GM21619 (cell line): ENCODE data around the gene SLC39A8.
"Not testable (repeated sequence)": the region's sequence is repeated elsewhere in the genome, so short reads cannot be mapped to it uniquely, and the experiment has no call there.

Experiments used
- ATAC-seq: cut with Tn5 transposase; IDR thresholded peaks from one replicate; pipeline ENCODE4 v1.9.1; 2021; ENCODE audit not compliant: unreplicated experiment

Gene SLC39A8

DNA sequence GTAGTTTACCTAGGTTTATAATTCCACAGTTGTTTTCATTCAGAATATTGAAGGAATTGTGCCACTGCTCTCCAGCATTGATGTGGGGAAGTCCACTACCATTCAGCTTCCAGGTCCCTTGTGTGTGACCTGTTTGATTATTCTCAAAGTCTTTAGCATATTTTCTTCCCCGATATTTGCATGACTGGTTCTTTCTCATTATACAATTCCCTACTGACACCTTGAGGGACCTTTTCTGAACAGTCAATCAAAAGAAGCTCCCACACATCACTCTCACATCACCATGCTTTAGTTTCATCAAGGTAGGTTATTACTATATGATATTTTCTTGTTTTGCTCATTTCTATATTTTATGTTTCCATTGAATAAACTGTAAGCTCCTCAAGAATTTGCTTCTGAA lies 44.1 kb downstream of the SLC39A8 start:
- ATAC-seq: peak; percentile 46

DNA sequence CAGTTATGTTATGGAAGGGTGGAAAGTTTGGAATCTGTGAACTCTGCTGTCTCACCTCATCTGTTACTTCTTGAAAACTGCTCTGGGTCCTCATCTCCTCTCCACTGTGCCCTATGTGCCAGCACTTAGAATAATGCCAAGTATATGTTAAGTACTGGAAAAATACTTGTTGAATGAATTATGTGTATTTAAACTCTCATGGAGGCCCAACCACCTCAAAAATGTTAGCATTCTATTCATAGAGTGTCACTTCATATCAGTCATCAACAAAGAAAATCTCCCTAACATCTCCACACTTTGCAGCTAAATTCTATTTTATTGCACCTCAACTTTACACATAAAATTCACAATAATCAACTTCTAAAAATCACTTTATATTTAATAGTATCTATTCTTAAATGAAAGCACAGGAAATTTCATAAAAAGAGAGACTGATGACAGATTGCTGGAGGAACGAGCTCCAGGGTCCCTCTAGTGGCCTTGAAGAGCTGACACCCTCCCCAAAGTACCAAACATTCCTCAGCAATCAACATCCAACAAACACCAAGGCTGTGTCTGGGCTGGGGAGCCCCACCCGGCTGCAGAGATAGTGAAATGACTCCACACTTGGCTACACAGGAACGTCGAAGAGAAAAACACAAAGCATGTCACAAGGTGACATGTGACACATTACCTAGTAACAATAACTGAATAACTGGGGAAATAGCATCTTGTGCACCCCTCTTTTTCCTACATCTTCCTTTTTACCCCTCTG lies 45.8 kb downstream of the SLC39A8 start:
- ATAC-seq: peak; percentile 86

DNA sequence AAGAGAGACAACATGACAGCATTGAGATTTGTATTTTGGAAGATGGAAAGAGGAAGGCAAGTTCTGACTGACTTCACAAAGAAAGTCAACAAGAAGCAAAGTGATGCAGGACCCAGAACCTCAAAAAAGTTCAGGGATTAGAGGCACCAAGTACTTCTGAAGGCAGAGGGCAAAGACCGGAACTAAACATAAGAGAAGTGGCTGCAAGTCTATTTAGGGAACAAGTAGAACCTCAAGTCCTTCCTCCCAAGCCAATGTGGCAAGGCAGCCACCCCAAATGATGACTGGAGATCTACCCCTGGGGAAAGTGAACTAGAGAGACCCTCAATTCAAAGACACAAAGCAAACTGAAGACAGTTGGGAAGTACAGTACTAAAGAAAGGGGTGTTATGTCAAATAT lies 46.6 kb downstream of the SLC39A8 start:
- ATAC-seq: no peak

DNA sequence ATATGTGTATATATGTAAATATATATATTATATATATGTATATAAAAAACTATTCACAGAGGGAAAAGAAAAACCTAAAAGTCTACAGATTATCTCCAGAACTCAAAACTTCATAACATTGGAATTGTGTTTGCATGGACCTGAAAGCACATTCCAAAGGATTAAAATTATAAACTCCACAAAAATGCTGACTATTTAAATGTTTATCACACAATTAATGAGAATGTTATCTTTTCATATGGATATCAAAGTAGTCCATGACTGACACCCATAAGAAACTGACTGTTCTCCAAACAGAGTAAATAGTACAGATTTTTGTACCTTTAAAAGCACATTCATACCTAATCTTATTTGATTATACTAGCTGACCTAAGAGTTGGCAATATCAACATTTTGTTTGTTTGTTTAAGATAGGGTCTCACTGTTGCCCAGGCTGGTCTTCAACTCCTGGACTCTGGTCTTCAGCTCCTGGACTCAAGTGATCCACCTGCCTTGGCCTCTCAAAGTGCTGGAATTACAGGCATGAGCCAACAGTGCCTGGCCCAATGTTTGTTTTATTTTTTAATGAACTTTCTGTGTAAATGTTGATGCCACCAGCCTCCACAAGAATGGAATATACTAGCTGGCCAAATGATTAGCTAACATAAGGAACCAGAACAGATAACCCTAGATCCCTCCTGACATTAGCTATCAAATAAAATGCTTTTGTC lies 50.0 kb downstream of the SLC39A8 start:
- no peak for ATAC-seq

DNA sequence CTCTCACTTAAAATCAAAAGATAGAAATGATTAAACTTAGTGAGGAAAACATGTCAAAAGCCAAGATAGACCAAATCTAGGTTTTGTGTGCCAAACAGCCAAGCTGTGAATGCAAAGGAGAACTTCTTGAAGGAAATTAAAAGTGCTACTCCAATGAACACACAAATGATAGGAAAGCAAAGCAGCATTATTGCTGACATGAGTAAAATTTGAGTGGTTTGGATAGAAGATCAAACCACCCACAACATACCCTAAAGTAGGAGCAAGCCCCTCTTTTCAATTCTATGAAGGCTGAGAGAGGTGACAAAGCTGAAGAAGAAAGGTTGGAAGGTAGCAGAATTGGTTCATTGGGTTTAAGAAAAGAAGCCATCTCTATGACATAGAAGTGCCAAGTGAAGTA lies 56.8 kb downstream of the SLC39A8 start:
- ATAC-seq: no peak

DNA sequence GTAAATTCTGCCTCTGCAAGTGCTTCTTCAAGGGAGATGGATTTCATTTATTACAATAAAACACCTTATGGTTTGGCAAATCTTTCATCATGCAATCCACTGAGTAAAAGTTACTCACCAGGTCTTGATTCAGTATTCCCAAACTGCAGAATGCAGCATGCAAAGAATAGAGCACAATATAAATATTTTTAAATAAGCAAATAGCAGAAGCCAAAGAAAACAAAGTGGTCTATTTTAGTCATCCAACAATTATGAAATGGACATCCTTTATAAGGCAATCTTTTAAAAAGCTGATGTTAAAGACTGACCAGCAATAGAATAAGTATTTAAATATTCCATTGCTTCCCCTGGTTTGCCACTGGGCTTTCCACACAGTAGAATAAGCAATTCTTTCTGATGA lies 59.5 kb downstream of the SLC39A8 start:
- no peak for ATAC-seq

DNA sequence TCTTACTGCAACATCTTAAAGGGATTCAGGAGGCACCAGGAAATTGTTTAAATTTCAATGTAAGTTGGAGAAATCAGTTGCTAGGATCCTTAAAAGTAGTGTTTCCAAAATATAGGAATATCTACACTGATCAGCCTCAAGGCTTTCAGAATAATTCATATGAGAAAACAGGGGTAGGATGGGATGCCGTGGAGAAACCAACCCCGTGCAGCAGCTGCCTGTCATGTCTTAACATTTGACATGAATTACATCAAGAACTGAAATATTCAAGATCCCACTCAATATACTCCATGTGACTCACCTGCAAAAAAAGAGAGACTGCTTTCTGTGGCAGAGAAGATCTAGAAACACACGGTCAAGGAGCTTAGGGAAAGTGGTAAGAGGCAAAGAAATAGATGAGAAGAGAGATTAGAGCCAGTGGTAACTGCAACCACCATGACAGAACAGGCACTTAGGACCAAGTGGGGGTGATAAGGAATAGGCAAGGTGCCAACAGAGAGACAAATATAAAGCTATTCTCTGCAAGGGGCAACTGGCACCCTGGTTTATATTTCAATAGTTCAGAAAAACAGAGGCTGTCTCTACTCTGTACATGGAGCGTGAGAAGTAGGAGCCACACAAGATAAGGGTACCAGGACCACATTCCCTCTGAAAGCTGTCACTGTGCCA lies 64.0 kb downstream of the SLC39A8 start:
- ATAC-seq: no peak

DNA sequence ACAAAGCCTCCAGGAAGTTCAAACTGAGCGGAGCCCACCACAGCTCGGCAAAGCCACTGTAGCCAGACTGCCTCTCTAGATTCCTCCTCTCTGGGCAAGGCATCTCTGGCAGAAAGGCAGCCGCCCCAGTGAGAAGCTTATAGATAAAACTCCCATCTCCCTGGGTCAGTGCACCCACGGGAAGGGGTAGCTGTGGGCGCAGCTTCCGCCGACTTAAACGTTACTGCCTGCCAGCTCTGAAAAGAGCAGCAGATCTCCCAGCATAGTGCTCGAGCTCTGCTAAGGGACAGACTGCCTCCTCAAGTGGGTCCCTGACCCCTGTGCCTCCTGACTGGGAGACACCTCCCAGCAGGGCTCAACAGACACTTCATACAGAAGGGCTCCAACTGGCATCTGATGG lies 72.0 kb downstream of the SLC39A8 start:
- not testable (repeated sequence) for ATAC-seq

DNA sequence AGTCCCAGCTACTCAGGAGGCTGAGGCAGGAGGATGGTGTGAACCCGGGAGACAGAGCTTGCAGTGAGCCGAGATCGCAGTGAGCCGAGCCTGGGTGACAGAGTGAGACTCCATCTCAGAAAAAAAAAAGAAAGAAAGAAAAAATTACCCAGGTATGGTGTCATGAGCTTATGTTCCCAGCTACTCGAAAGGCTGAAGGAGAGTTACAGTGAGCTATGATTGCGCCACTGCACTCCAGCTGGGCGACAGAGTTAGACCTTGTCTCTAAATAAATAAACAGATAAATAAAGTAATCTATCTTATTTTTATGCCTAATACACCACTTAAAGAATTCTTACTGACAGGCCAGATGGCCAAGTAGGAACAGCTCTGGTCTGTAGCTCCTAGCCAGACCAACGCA lies 73.0 kb downstream of the SLC39A8 start:
- no peak for ATAC-seq

DNA sequence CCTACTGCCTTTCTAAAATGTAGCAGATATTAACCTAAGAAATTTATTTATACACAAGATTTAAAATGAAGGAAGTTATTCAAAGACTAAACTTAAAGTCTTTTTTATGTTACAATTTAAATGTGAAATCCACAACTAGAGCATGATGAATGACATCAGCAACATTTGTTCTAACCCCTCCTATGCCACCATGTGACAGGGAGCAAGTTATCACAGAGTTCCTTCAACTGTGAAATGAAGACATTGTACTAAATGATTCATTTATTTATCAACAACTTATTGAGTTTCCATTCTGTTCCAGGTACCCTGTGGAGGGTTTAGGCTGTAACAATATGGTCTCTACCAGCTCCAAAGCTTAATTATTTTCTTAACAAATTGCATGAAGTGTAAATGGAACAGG lies 76.9 kb downstream of the SLC39A8 start:
- no peak for ATAC-seq

DNA sequence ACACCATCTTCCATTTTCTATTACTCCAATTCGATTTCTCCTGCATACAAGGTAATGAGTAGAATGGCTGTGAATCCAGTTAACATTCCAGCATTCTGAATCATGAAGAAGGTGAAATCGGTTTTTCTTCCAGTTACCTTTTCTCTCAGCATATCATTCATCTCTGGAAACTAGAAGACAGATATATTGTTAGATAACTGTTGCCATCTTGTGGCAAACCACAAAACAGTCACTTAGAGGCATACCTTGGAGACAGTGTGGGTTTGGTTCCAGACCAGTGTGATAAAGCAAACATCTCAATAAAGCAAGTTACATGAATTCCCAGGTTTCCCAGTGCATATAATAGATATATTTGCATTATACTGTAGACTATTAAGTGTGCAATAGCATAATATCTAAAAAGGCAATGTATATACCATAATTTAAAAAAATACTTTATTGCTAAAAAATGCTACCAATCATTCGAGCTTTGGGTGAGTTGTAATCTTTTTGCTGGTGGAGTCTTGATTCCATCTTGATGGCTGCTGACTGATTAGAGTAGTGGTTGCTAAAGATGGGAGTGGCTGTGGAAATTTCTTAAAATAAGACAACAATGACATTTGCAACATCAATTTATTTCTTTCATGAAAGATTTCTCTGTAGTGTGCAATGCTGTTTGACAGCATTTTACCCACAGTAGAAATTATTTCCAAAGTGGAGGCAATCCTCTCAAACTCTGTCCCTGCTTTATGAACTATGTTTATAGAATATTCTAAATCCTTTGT lies 82.1 kb downstream of the SLC39A8 start:
- peak; percentile 80 for ATAC-seq

DNA sequence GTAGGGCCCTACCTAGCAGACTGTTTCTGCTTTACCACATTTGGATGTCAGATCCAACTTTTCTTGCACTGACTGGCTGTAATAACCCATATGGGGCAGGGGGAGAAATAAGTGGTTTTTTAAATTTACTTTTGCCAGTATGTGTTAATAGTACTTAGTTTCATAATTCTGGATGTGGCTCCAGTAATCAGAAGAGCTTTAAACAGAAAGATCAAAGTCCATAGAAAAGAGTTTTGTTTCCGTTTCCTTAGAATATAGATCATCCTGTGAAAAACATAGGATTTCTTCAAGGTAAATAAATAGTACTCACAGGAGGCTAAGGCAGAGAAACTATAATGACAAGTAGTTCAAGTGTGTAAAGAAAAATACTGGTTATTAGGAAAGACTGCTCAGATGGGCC lies 85.6 kb downstream of the SLC39A8 start:
- no peak for ATAC-seq

DNA sequence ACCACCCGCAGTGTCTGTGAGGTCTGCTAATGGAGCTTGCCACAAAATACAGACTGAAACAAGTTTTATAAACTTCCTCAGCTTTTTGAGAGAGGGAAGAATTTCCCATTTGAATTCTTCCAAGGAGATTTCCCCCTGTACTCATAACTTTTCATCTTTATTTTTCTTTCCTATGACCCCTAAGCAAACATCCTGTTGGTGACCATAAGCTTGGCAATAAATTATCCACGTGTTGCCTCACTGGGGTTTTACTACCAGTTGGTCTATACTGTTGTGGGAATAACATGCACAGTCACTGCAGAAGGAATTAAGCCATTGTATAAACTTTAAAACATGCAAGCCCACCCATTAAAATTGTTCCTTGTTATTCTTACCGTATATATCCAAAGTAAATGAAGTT lies 86.2 kb downstream of the SLC39A8 start:
- no peak for ATAC-seq

DNA sequence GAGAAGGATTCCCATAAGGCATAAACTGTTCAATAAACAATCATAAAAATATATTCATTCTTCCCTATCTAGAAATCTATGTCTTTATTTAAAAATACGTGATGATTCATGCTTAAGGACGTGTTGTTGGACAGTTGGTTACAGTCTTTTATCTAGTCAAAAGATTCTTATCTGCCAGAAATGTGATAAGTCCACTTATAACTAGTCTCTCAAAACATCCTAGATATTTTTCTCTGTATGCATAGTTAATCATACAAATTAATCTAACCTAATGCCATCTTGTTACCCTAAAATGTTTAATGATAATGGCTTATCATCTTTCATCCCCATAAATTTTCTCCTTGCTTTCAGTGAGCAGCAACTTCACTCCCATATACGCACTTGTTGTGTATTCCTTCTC lies 89.0 kb downstream of the SLC39A8 start:
- ATAC-seq: no peak

DNA sequence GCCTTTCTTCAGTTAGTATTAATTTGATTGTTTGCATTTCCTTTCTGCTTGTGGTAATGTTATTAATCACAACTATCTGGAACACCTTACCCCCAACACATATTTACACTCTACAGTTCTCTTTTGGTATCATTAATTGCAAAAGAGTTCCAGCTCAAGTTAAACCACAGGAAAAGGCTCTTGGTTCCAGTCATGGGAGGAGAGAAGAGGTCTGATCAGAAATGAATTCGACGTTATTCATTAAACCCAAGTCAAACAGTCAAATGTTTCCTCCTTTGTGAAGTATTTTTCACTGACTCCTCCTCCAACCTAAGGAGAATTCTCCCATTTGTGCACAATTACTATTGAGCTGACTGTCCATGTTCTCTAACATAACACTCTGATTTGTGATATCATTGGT lies 91.4 kb downstream of the SLC39A8 start:
- ATAC-seq: no peak

DNA sequence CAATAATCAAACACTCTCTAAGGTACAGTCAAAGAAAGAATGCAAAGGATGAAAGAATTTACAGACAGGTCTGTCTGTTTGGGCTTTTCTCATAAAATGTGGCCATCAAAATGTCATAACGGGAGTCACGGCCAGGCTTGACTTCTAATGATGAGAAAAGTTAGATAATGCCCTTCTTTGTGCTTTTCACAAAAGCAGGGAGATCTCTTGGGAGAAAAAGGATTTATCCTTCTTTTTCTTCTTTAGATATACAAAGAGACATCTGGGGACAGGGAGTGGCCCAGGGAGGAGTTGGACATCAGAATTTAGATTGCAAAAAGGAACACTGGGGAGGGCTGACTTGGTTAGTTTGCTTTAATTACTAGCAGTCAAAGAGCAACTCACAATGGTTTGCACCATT lies 93.1 kb downstream of the SLC39A8 start:
- no peak for ATAC-seq

DNA sequence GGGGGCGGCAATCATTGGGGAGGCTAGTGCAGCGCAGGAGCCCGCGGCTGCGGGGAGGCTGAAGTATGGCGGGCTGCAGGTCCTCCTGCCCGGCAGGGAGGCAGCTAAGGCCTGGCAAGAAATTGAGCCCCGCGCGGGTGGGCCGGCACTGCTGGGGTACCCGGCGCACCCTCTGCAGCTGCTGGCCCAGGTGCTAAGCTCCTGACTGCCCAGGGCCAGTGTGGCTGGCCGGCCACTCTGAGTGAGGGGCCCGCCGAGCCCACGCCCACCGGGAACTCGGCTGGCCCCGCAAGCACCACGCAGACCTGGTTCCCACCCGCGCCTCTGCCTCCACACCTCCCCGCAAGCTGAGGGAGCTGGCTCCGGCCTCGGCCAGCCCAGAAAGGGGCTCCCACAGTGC lies 94.9 kb downstream of the SLC39A8 start:
- no peak for ATAC-seq

DNA sequence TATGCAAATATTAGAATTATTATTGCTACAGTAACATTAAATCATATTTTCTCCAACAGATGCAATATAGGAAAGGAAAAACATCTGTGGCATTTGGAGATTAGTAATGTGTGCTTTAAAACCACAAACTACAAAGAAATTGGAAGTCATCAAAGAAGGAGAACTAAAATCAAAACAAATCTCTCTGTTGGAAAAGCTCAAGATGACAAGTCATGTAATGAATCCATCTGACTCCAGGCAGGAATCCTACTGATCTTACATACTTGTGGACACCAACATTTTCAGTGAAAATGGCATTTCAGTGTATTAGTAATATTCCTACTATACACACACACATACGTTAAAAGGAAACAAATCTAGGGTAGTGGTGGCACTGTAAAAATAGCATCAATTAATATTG lies 98.2 kb downstream of the SLC39A8 start:
- ATAC-seq: no peak

DNA sequence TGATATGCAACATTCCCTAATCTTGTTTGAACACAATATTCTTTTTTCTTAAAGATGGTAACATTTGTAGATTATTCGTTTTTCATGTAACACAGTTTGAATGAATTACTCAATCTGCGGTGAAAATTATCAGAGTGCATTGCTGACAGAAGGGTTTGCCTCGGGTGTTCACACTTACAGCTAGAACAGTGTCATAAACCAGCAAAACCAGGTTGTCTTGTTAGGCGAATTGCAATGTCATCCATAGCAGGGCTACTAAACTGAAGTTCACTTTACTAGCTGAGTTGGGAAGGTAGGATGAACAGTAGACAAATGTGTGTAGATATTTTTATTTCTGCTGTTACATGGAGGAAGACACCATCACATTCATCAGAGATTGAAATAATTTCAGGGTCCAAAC lies 98.9 kb downstream of the SLC39A8 start:
- ATAC-seq: no peak

DNA sequence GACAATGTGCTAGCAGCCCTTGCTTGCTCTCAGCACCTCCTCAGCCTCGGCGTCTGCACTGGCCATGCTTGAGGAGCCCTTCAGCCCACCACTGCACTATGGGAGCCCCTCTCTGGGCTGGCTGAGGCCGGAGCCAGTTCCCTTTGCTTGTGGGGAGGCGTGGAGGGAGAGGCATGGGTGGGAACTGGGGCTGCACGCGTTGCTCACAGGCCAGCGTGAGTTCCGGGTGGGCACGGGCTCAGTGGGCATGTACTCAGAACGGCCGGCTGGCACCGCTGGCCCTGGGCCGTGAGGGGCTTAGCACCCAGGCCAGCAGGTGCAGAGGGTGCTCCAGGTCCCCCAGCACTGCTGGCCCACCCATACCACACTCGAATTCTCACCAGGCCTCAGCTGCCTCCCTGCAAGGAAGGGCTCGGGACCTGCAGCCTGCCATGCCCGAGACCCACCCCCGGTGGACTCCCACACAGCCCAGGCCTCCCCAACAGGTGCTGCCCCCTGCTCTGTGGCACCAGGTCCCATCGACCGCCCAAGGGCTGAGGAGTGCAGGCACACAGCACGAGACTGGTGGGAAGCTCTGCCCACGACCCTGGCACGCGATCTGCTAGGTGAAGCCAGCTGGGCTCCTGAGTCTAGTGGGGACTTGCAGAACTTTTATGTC lies 100.3 kb downstream of the SLC39A8 start:
- no peak for ATAC-seq

DNA sequence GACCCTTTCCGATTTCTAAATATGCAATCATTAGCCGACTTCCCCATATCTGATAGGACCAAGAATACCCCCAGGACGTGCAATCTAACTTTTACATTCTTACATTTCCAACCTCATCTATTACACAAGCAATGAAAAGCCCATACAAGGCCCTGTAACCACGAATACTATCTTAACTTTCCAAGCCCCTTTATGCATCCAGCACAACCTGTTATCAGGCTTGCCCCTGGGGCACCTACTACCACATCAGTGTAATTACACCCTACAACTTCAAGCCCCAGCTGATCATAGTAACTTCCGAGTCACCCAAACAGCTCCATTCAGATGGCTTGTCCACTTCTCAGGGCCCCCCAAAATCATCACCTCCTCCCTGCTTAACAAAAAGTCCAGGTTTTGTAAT lies 102.0 kb downstream of the SLC39A8 start:
- ATAC-seq: not testable (repeated sequence)
